Astrocyte (in vitro differentiated cells and primary cell): ENCODE data around the gene GOLPH3L. TPM values are rescaled to one million over a fixed set of nuclear protein-coding genes. Genes with fewer than 3 reads are reported as not detected.
A peak's percentile ranks its signal among the peaks of the same experiment; 100 is the strongest.
"Not testable (repeated sequence)": the region's sequence is repeated elsewhere in the genome, so short reads cannot be mapped to it uniquely, and the experiment has no call there.

Experiments
- DNase-seq: peaks from one replicate; pipeline ENCODE4 v3.0.0-alpha.2; 2010; ENCODE audit warnings: low read depth
- FAIRE-seq: peaks from 2 replicates; lab custom pipeline; 2011; peaks lifted over from hg19 to GRCh38; lab: Jason Lieb, UNC
- H2AFZ ChIP-seq: 2 replicates; pipeline ENCODE4 v1.6.0; 2012; ENCODE audit warnings: low read depth, low read length, inconsistent platforms
- H3K27ac ChIP-seq: 2 replicates; pipeline ENCODE4 v1.5.1; 2011; ENCODE audit warnings: low read depth, low read length, inconsistent platforms
- H3K27me3 ChIP-seq: 2 replicates; pipeline ENCODE4 v1.6.0; 2011; ENCODE audit warnings: low read length, inconsistent platforms; ENCODE audit not compliant: insufficient read depth
- H3K36me3 ChIP-seq: 2 replicates; pipeline ENCODE4 v1.5.1; 2011; ENCODE audit warnings: low read length, inconsistent platforms; ENCODE audit not compliant: insufficient read depth
- H3K4me1 ChIP-seq: 2 replicates; pipeline ENCODE4 v1.5.1; 2011; ENCODE audit warnings: low read length, inconsistent platforms; ENCODE audit not compliant: insufficient read depth
- H3K4me2 ChIP-seq: 2 replicates; pipeline ENCODE4 v1.6.0; 2012; ENCODE audit warnings: low read length, inconsistent platforms
- H3K4me3 ChIP-seq: 2 replicates; pipeline ENCODE4 v1.5.1; 2011; ENCODE audit warnings: low read depth, mild to moderate bottlenecking, low read length, inconsistent platforms; ENCODE audit not compliant: insufficient read depth
- H3K79me2 ChIP-seq: 2 replicates; pipeline ENCODE4 v1.6.0; 2012; ENCODE audit warnings: mild to moderate bottlenecking, low read length, inconsistent platforms; ENCODE audit not compliant: insufficient read depth
- H3K9ac ChIP-seq: 2 replicates; pipeline ENCODE4 v1.6.0; 2012; ENCODE audit warnings: mild to moderate bottlenecking, low read length, inconsistent platforms
- H3K9me3 ChIP-seq: 2 replicates; pipeline ENCODE4 v1.5.1; 2012; ENCODE audit warnings: low read depth, mild to moderate bottlenecking, low read length, inconsistent platforms; ENCODE audit not compliant: insufficient read depth
- H4K20me1 ChIP-seq: 2 replicates; pipeline ENCODE4 v1.6.0; 2012; ENCODE audit warnings: low read length, inconsistent platforms; ENCODE audit not compliant: insufficient read depth
- H3K27ac Mint-ChIP-seq: one replicate; pipeline ENCODE4 v1.8.0; 2021; ENCODE audit warnings: mild to moderate bottlenecking, mixed read lengths; ENCODE audit not compliant: unreplicated experiment
- H3K27me3 Mint-ChIP-seq: one replicate; pipeline ENCODE4 v1.8.0; 2021; ENCODE audit warnings: low read depth, mixed read lengths; ENCODE audit not compliant: unreplicated experiment
- H3K36me3 Mint-ChIP-seq: one replicate; pipeline ENCODE4 v1.8.0; 2021; ENCODE audit warnings: low read depth, mixed read lengths; ENCODE audit not compliant: unreplicated experiment
- H3K4me1 Mint-ChIP-seq: one replicate; pipeline ENCODE4 v1.8.0; 2021; ENCODE audit warnings: low read depth, mixed read lengths; ENCODE audit not compliant: unreplicated experiment
- H3K4me3 Mint-ChIP-seq: one replicate; pipeline ENCODE4 v1.8.0; 2021; ENCODE audit warnings: mild to moderate bottlenecking, moderate library complexity, mixed read lengths; ENCODE audit not compliant: unreplicated experiment
- H3K9me3 Mint-ChIP-seq: one replicate; pipeline ENCODE4 v1.8.0; 2021; ENCODE audit warnings: mild to moderate bottlenecking, mixed read lengths; ENCODE audit not compliant: unreplicated experiment
- EZH2 ChIP-seq: IDR thresholded peaks from 2 replicates; pipeline ENCODE4 v1.6.1; 2012; ENCODE audit warnings: mild to moderate bottlenecking, low read length, inconsistent platforms; ENCODE audit not compliant: insufficient read depth
- total RNA-seq: library from RNA; stranded (reverse); gene quantifications from 2 replicates; pipeline ENCODE4 v1.2.1, GENCODE V29; 2021
- TF ChIP-seq, protein P1 (sequence below): IDR thresholded peaks from 2 replicates; pipeline ENCODE4 v1.5.1; 2011; ENCODE audit warnings: low read depth, mild to moderate bottlenecking, inconsistent platforms, low read length, moderate library complexity; ENCODE audit not compliant: insufficient read depth

GOLPH3L gene
- total RNA-seq, 1 donor from 2014 or later, result 20.9 TPM

DNA sequence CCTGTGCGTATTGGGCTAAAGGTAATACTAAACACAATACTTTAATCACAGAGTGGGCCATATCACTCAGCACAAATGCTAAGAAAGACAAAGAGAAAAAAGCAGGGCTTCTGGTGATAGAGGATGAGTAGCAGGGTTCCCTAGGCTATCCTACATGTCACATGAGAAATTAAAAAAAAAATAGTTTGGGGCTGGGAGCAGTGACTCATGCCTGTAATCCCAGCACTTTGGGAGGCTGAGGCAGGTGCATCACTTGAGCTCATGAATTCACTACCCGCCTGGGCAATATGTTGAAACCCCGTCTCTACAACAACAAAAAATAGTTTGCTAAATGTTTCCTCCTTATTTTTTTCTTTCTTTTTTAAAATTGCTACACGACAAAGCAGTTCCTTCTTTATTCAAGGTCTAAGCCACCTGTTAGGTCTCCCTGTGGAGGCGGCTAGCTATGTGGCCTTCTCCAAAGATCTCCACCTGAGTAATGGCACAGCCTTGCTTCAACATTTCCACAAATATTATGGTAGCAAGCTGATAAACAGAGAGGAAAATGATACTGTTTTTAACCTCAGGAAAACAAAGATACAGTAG, 69.0 kb downstream of the GOLPH3L start:
- Histone ChIP-seq H3K9me3 (no peaks in the 10 kb centered on the region), H3K4me2 (peak overlapping the region; percentile 85), H3K79me2 (peaks cover 34% of the 10 kb centered on the region), H3K4me3 (peak overlapping the region; percentile 79), H3K36me3 (peaks cover 19% of the 10 kb centered on the region), H3K27ac (no peak overlapping the region), H4K20me1 (peaks cover 21% of the 10 kb centered on the region), H3K27me3 (no peaks in the 10 kb centered on the region), H3K4me1 (peaks cover 14% of the 10 kb centered on the region), H2AFZ (no peak overlapping the region), H3K9ac (peak overlapping the region; percentile 93)
- peaks cover 16% of the 10 kb centered on the region for H3K36me3 Mint-ChIP-seq
- H3K9me3 Mint-ChIP-seq, result no peaks in the 10 kb centered on the region
- no peak for TF ChIP-seq EZH2
- TF ChIP-seq, protein P1, sequence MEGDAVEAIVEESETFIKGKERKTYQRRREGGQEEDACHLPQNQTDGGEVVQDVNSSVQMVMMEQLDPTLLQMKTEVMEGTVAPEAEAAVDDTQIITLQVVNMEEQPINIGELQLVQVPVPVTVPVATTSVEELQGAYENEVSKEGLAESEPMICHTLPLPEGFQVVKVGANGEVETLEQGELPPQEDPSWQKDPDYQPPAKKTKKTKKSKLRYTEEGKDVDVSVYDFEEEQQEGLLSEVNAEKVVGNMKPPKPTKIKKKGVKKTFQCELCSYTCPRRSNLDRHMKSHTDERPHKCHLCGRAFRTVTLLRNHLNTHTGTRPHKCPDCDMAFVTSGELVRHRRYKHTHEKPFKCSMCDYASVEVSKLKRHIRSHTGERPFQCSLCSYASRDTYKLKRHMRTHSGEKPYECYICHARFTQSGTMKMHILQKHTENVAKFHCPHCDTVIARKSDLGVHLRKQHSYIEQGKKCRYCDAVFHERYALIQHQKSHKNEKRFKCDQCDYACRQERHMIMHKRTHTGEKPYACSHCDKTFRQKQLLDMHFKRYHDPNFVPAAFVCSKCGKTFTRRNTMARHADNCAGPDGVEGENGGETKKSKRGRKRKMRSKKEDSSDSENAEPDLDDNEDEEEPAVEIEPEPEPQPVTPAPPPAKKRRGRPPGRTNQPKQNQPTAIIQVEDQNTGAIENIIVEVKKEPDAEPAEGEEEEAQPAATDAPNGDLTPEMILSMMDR, result no peak
- H3K27me3 Mint-ChIP-seq, result no peaks in the 10 kb centered on the region
- no peak overlapping the region for H3K4me3 Mint-ChIP-seq
- DNase-seq (no peak), FAIRE-seq (no peak)
- H3K4me1 Mint-ChIP-seq, result peaks cover 17% of the 10 kb centered on the region
- H3K27ac Mint-ChIP-seq, result no peak overlapping the region

DNA sequence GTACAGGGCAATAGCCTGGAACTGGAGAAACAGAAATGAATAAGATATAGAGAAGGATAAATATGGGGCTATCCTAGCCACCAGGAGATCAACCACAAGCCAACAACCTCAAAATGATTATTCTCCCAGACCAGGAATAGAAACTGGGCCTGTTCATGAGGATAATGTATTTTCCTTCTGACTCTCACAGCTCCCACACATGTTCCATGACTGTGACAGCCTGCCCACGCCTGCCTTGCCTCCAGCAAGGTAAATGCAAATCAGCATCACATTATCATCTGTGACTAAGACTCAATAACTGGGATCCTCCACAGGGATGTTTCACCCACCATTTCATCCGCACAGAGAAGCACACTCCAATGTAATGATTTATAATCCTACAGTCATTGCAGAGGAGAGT, 70.8 kb downstream of the GOLPH3L start:
- Mint-ChIP-seq H3K4me1 (peaks cover 20% of the 10 kb centered on the region), H3K36me3 (peaks cover 21% of the 10 kb centered on the region), H3K9me3 (no peaks in the 10 kb centered on the region), H3K27me3 (no peaks in the 10 kb centered on the region), H3K27ac (no peak overlapping the region), H3K4me3 (no peak overlapping the region)
- peaks cover 28% of the 10 kb centered on the region for H3K36me3 ChIP-seq
- H3K4me1 ChIP-seq, result peaks cover 14% of the 10 kb centered on the region
- peaks cover 34% of the 10 kb centered on the region for H3K79me2 ChIP-seq
- no peaks in the 10 kb centered on the region for H3K9me3 ChIP-seq
- H2AFZ ChIP-seq, result no peak overlapping the region
- H3K4me2 ChIP-seq, result no peak overlapping the region
- H3K27me3 ChIP-seq, result no peaks in the 10 kb centered on the region
- peaks cover 28% of the 10 kb centered on the region for H4K20me1 ChIP-seq
- FAIRE-seq, result no peak
- H3K4me3 ChIP-seq, result no peak overlapping the region
- DNase-seq, result no peak
- no peak for TF ChIP-seq EZH2
- TF ChIP-seq, protein P1, result no peak
- no peak overlapping the region for H3K9ac ChIP-seq
- no peak overlapping the region for H3K27ac ChIP-seq

DNA sequence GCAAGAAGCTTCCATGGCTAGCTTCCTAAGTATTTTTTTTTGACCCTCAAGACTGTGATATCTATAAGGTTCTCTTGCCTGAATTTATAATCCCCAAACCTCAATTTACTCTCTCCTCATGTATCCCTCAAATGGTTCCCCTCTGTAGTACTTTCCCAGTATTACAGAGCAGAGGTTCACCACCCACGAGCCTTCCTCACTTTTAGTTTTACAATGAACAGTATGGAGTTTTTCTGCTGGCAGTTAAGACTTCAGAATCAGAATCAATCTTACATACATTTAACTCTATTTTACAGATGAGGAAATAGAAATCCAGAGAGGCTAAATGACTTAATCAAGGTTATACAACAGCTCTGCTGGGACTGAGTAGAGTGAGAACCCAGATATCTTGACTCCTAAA, 72.4 kb downstream of the GOLPH3L start:
- peaks cover 19% of the 10 kb centered on the region for H3K36me3 Mint-ChIP-seq
- H3K9me3 Mint-ChIP-seq, H3K27ac ChIP-seq, FAIRE-seq, H3K4me3 Mint-ChIP-seq, H3K9ac ChIP-seq, H3K27me3 Mint-ChIP-seq, H3K4me3 ChIP-seq, H3K27me3 ChIP-seq, H2AFZ ChIP-seq, DNase-seq, H3K4me2 ChIP-seq, H3K9me3 ChIP-seq: not testable (repeated sequence)
- peaks cover 34% of the 10 kb centered on the region for H3K79me2 ChIP-seq
- H4K20me1 ChIP-seq, result peaks cover 33% of the 10 kb centered on the region
- peaks cover 21% of the 10 kb centered on the region for H3K4me1 Mint-ChIP-seq
- H3K36me3 ChIP-seq, result peaks cover 38% of the 10 kb centered on the region
- peaks cover 21% of the 10 kb centered on the region for H3K4me1 ChIP-seq
- peak overlapping the region; percentile 3 for H3K27ac Mint-ChIP-seq

DNA sequence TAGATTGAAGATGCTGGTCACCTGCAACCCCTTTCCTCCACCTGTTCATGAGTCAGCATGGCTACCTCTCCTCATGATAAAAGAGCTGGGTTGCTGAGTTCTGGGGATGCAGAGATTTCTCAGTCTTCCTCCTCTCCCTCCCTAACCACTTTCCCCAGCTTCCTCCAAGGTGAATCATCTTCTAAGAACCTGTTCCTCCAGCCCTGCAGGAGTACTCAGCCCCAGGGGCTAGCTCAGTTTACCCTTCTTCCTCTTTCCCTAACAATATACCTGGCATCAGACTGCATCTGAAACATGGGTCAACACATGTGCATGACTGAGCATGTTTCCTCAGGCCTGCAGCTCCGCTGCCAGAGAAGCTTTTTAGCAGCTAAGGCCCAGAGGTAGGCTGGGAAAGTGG, 72.8 kb downstream of the GOLPH3L start:
- Histone ChIP-seq H4K20me1 (peaks cover 33% of the 10 kb centered on the region), H3K36me3 (peaks cover 38% of the 10 kb centered on the region), H3K79me2 (peaks cover 34% of the 10 kb centered on the region), H3K4me1 (peaks cover 25% of the 10 kb centered on the region)
- H3K27me3 Mint-ChIP-seq, DNase-seq, H2AFZ ChIP-seq, H3K27ac ChIP-seq, FAIRE-seq, H3K27me3 ChIP-seq, H3K27ac Mint-ChIP-seq, H3K4me3 ChIP-seq, H3K4me3 Mint-ChIP-seq, H3K9me3 ChIP-seq, H3K9me3 Mint-ChIP-seq, H3K9ac ChIP-seq, H3K4me2 ChIP-seq: not testable (repeated sequence)
- peaks cover 21% of the 10 kb centered on the region for H3K4me1 Mint-ChIP-seq
- peaks cover 22% of the 10 kb centered on the region for H3K36me3 Mint-ChIP-seq
